GM21619 (cell line): ENCODE results near the gene ANP32E.
"Not testable (repeated sequence)": the region's sequence is repeated elsewhere in the genome, so short reads cannot be mapped to it uniquely, and the experiment has no call there.

Source experiments
- ATAC-seq: cut with Tn5 transposase; IDR thresholded peaks from one replicate; pipeline ENCODE4 v1.9.1; 2021; ENCODE audit not compliant: unreplicated experiment

Gene ANP32E

GRCh38 chr1:150214099-150214756, 21.7 kb downstream of the ANP32E start:
- ATAC-seq, result not testable (repeated sequence)

GRCh38 chr1:150213170-150214098, 22.5 kb downstream of the ANP32E start:
- ATAC-seq, result peak; percentile 94

- ATAC-seq, result no peak
Measured at GRCh38 chr1:150212070-150212469, 23.8 kb downstream of the ANP32E start.

- ATAC-seq, result no peak
Measured at GRCh38 chr1:150210706-150211105, 25.2 kb downstream of the ANP32E start.

- ATAC-seq, result no peak
Measured at GRCh38 chr1:150210091-150210490, 25.8 kb downstream of the ANP32E start.

- not testable (repeated sequence) for ATAC-seq
Measured at GRCh38 chr1:150208460-150208859, 27.5 kb downstream of the ANP32E start.

- no peak for ATAC-seq
Measured at GRCh38 chr1:150207281-150207971, 28.5 kb downstream of the ANP32E start.

- ATAC-seq, result no peak
Measured at GRCh38 chr1:150196417-150196816, 39.5 kb downstream of the ANP32E start.

- ATAC-seq, result no peak
Measured at GRCh38 chr1:150194381-150195031, 41.4 kb downstream of the ANP32E start.

GRCh38 chr1:150192012-150192411, 43.9 kb downstream of the ANP32E start:
- ATAC-seq, result no peak

- ATAC-seq, result no peak
Measured at GRCh38 chr1:150187560-150187931, 48.4 kb downstream of the ANP32E start.

- ATAC-seq, result no peak
Measured at GRCh38 chr1:150186789-150187559, 48.9 kb downstream of the ANP32E start.

GRCh38 chr1:150186438-150186788, 49.5 kb downstream of the ANP32E start:
- ATAC-seq, result not testable (repeated sequence)

- ATAC-seq, result no peak
Measured at GRCh38 chr1:150185481-150185880, 50.4 kb downstream of the ANP32E start.

- ATAC-seq, result no peak
Measured at GRCh38 chr1:150183061-150183460, 52.9 kb downstream of the ANP32E start.

- no peak for ATAC-seq
Measured at GRCh38 chr1:150182247-150182646, 53.7 kb downstream of the ANP32E start.

GRCh38 chr1:150180474-150180873, 55.4 kb downstream of the ANP32E start:
- ATAC-seq, result no peak

- no peak for ATAC-seq
Measured at GRCh38 chr1:150179867-150180266, 56.0 kb downstream of the ANP32E start.

GRCh38 chr1:150178548-150178947, 57.4 kb downstream of the ANP32E start:
- ATAC-seq, result no peak

GRCh38 chr1:150176593-150176992, 59.3 kb downstream of the ANP32E start:
- no peak for ATAC-seq
